Naive thymus-derived CD4-positive, alpha-beta T cell (primary cell): Measurements from ENCODE around the gene CCR6. TPM values are rescaled to one million over a fixed set of nuclear protein-coding genes. Genes with fewer than 3 reads are reported as not detected.

Experiments
- ATAC-seq: fragments of 150-1000 bp; cut with Tn5 transposase; 2 replicates; pipeline ENCODE4 v1.10.0; 2021; ENCODE audit warnings: mild to moderate bottlenecking, moderate library complexity
- CTCF ChIA-PET: fragments of 350-600 bp; sonication (Branson Sonifier 250); formaldehyde crosslinking; loops from one replicate; lab custom pipeline; 2021; ENCODE audit warnings: antibody characterized with exemption; lab: Charles Lee
- POLR2A ChIA-PET: fragments of 350-600 bp; sonication (Branson Sonifier 250); formaldehyde crosslinking; loops from one replicate; lab custom pipeline; 2021; ENCODE audit warnings: antibody characterized with exemption, inconsistent platforms; lab: Charles Lee
- DNase-seq, 9 donors: peaks; one replicate each; pipeline versions ENCODE4 v3.0.0 to v3.0.0-alpha.2; 2020 to 2022; ENCODE audit warnings: mixed read lengths in 1 of 9
- H3K27ac ChIP-seq: one replicate; pipeline ENCODE4 v1.7.0; 2013; ENCODE audit warnings: mild to moderate bottlenecking, low read depth, low read length, moderate library complexity
- H3K27me3 ChIP-seq, 2 donors: one replicate each; pipeline ENCODE4 v1.7.0; 2013; ENCODE audit warnings: low read length in 2 of 2, mild to moderate bottlenecking in 2 of 2, moderate library complexity in 2 of 2; ENCODE audit not compliant: control insufficient read depth in 2 of 2, insufficient read depth in 2 of 2
- H3K36me3 ChIP-seq, 3 experiments: 1 replicate in 2 of 3; 2 replicates in 1 of 3; pipeline ENCODE4 v1.7.0; 2013; ENCODE audit warnings: low read length in 3 of 3, mild to moderate bottlenecking in 3 of 3, moderate library complexity in 1 of 3; ENCODE audit not compliant: insufficient read depth in 3 of 3, control insufficient read depth in 2 of 3
- H3K4me1 ChIP-seq, 2 donors: one replicate each; pipeline ENCODE4 v1.7.0; 2013; ENCODE audit warnings: low read length in 2 of 2, mild to moderate bottlenecking in 2 of 2, moderate library complexity in 1 of 2; ENCODE audit not compliant: control insufficient read depth in 2 of 2, insufficient read depth in 2 of 2
- H3K4me3 ChIP-seq: 2 replicates; pipeline ENCODE4 v1.7.0; 2013; ENCODE audit warnings: mild to moderate bottlenecking, low read length
- H3K9me3 ChIP-seq, 3 experiments: 1 replicate in 2 of 3; 2 replicates in 1 of 3; pipeline ENCODE4 v1.7.0; 2013; ENCODE audit warnings: low read length in 3 of 3; ENCODE audit not compliant: control insufficient read depth in 2 of 3
- H3K27ac Mint-ChIP-seq, 9 donors: one replicate each; pipeline ENCODE4 v1.8.0; 2020 to 2022; ENCODE audit warnings: mixed read lengths in 9 of 9, mild to moderate bottlenecking in 8 of 9, moderate library complexity in 5 of 9, inconsistent platforms in 2 of 9
- H3K27me3 Mint-ChIP-seq, 5 donors: one replicate each; pipeline ENCODE4 v1.8.0; 2021 to 2022; ENCODE audit warnings: mixed read lengths in 5 of 5, mild to moderate bottlenecking in 1 of 5
- H3K36me3 Mint-ChIP-seq, 5 donors: one replicate each; pipeline ENCODE4 v1.8.0; 2020 to 2022; ENCODE audit warnings: mixed read lengths in 5 of 5, mild to moderate bottlenecking in 3 of 5, inconsistent platforms in 1 of 5
- H3K4me1 Mint-ChIP-seq, 7 donors: one replicate each; pipeline ENCODE4 v1.8.0; 2020 to 2022; ENCODE audit warnings: mixed read lengths in 7 of 7, mild to moderate bottlenecking in 3 of 7, inconsistent platforms in 1 of 7
- H3K4me3 Mint-ChIP-seq, 10 donors: one replicate each; pipeline ENCODE4 v1.8.0; 2020 to 2022; ENCODE audit warnings: mild to moderate bottlenecking in 10 of 10, mixed read lengths in 10 of 10, moderate library complexity in 6 of 10, inconsistent platforms in 2 of 10
- H3K9me3 Mint-ChIP-seq, 11 donors: one replicate each; pipeline ENCODE4 v1.8.0; 2020 to 2022; ENCODE audit warnings: mixed read lengths in 11 of 11, mild to moderate bottlenecking in 4 of 11, inconsistent platforms in 1 of 11, moderate library complexity in 1 of 11
- intact Hi-C, 2 donors: fragments of 100-400 bp; cut with micrococcal nuclease; formaldehyde crosslinking; loops; one replicate each; pipeline ENCODE4 v1.15.1; 2023
- polyA plus RNA-seq, 2 donors: library from polyadenylated mRNA; unstranded; fragments of 300-500 nt; fragmentation: Illumina TruSeq; gene quantifications; one replicate each; pipeline ENCODE4 v1.2.3, GENCODE V29; 2021
- total RNA-seq, 6 experiments: library from RNA in 5 of 6; stranded (reverse) in 5 of 6; gene quantifications; 1 replicate in 5 of 6; 2 replicates in 1 of 6; pipeline ENCODE4 v1.2.3 and lab custom pipeline; 2021 to 2026

The CCR6 gene
- total and polyA plus RNA-seq, 7 experiments from 2014 or later = 0.15 to 4.1 (median 0.50) TPM; not detected in 1

- no peaks in the 10 kb centered on the region for H3K9me3 ChIP-seq
- no peak overlapping the region for H3K27ac Mint-ChIP-seq
- peaks cover 0 to 6% (median 0%) of the 10 kb centered on the region in 7 donors for H3K4me1 Mint-ChIP-seq
- H3K36me3 Mint-ChIP-seq = no peaks in the 10 kb centered on the region
- H3K36me3 ChIP-seq = no peaks in the 10 kb centered on the region
- no peak overlapping the region for H3K4me3 Mint-ChIP-seq
- peaks cover 0 to 3% of the 10 kb centered on the region in 2 donors for H3K4me1 ChIP-seq
- H3K4me3 ChIP-seq = no peak overlapping the region
- H3K27ac ChIP-seq = no peak overlapping the region
- no peaks in the 10 kb centered on the region for H3K27me3 ChIP-seq
- ChIA-PET CTCF (no interaction called here), POLR2A (no interaction called here)
- intact Hi-C loops = no loop called here
- DNase-seq = no peak
- ATAC-seq = peak; percentile 19
- peaks cover 0 to 6% (median under 1%) of the 10 kb centered on the region in 5 donors for H3K27me3 Mint-ChIP-seq
- no peaks in the 10 kb centered on the region for H3K9me3 Mint-ChIP-seq
These were observed 28.1 kb downstream of the CCR6 start for GRCh38 chr6:167150941-167151549.

- Histone ChIP-seq H3K4me1 (peaks cover 0 to 3% of the 10 kb centered on the region in 2 donors), H3K36me3 (no peaks in the 10 kb centered on the region), H3K27ac (no peak overlapping the region), H3K4me3 (no peak overlapping the region), H3K27me3 (no peaks in the 10 kb centered on the region), H3K9me3 (no peaks in the 10 kb centered on the region)
- ChIA-PET CTCF (no interaction called here), POLR2A (interaction anchor here (0.6 kb wide), 1 partner anchor 64 kb away, joined by 3 read pairs; no protein-coding TSS in a partner anchor)
- Mint-ChIP-seq H3K27me3 (peaks cover 0 to 6% (median 0%) of the 10 kb centered on the region in 5 donors), H3K9me3 (no peaks in the 10 kb centered on the region), H3K4me1 (peaks cover 0 to 6% (median 0%) of the 10 kb centered on the region in 7 donors), H3K36me3 (no peaks in the 10 kb centered on the region), H3K4me3 (no peak overlapping the region), H3K27ac (no peak overlapping the region)
- intact Hi-C loops = no loop called here
- ATAC-seq (no peak), DNase-seq (no peak)
These were observed 28.8 kb downstream of the CCR6 start for GRCh38 chr6:167151648-167152047.

DNA sequence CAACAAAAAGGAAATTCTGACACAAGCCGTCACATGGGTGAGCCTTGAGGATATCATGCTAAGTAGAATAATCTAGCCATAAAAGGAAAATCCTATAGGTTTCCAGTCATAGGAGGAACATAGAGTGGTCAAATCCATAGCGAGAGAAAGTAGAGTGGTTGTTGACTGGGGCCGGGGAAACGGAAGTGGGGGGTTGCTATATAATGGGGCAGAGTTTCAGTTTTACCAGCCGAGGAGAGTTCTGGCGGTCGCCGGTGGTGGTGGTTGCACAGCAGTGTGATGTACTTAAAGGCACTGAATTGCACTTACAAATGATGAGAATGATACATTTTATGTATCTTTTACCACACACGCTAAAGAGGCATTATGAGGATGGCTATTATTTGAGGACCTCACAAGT lies 30.0 kb downstream of the CCR6 start:
- intact Hi-C loops = no loop called here
- DNase-seq (no peak), ATAC-seq (no peak)
- CTCF ChIA-PET = no interaction called here
- Mint-ChIP-seq H3K9me3 (no peaks in the 10 kb centered on the region), H3K36me3 (no peaks in the 10 kb centered on the region), H3K4me3 (no peak overlapping the region), H3K27me3 (peaks cover 0 to 6% (median 0%) of the 10 kb centered on the region in 5 donors), H3K27ac (no peak overlapping the region), H3K4me1 (peaks cover 0 to 5% (median 0%) of the 10 kb centered on the region in 7 donors)
- H3K36me3 ChIP-seq = no peaks in the 10 kb centered on the region
- H3K4me3 ChIP-seq = peak overlapping the region; percentile 29
- peaks cover 0 to 3% of the 10 kb centered on the region in 2 donors for H3K4me1 ChIP-seq
- no peaks in the 10 kb centered on the region for H3K9me3 ChIP-seq
- H3K27ac ChIP-seq = no peak overlapping the region
- POLR2A ChIA-PET = no interaction called here
- no peaks in the 10 kb centered on the region for H3K27me3 ChIP-seq

GRCh38 chr6:167153521-167153959 lies 30.6 kb downstream of the CCR6 start:
- peak; percentile 73 for ATAC-seq

GRCh38 chr6:167154291-167154690 lies 31.4 kb downstream of the CCR6 start:
- Histone ChIP-seq H3K36me3 (no peaks in the 10 kb centered on the region), H3K27me3 (no peaks in the 10 kb centered on the region), H3K9me3 (no peaks in the 10 kb centered on the region), H3K4me3 (no peak overlapping the region), H3K4me1 (peaks cover 0 to 3% of the 10 kb centered on the region in 2 donors), H3K27ac (no peak overlapping the region)
- peaks cover 0 to 6% (median 0%) of the 10 kb centered on the region in 5 donors for H3K27me3 Mint-ChIP-seq
- no peaks in the 10 kb centered on the region for H3K36me3 Mint-ChIP-seq
- ATAC-seq (no peak), DNase-seq (no peak)
- H3K27ac Mint-ChIP-seq = no peak overlapping the region
- intact Hi-C loops = no loop called here
- peaks cover 0 to 3% (median 0%) of the 10 kb centered on the region in 7 donors for H3K4me1 Mint-ChIP-seq
- ChIA-PET CTCF (no interaction called here), POLR2A (no interaction called here)
- no peaks in the 10 kb centered on the region for H3K9me3 Mint-ChIP-seq
- H3K4me3 Mint-ChIP-seq = no peak overlapping the region

More at GRCh38 chr6:167153521-167153959, 30.6 kb downstream of the CCR6 start:
- Histone ChIP-seq H3K4me3 (peak overlapping the region; percentile 29), H3K4me1 (peaks cover 0 to 3% of the 10 kb centered on the region in 2 donors), H3K27ac (no peak overlapping the region), H3K27me3 (no peaks in the 10 kb centered on the region), H3K36me3 (no peaks in the 10 kb centered on the region), H3K9me3 (no peaks in the 10 kb centered on the region)
- H3K27ac Mint-ChIP-seq = no peak overlapping the region
- no peaks in the 10 kb centered on the region for H3K9me3 Mint-ChIP-seq
- H3K27me3 Mint-ChIP-seq = peaks cover 0 to 6% (median 0%) of the 10 kb centered on the region in 5 donors
- intact Hi-C loops = no loop called here
- POLR2A ChIA-PET = no interaction called here
- DNase-seq = no peak
- H3K4me3 Mint-ChIP-seq = no peak overlapping the region
- CTCF ChIA-PET = no interaction called here
- no peaks in the 10 kb centered on the region for H3K36me3 Mint-ChIP-seq
- H3K4me1 Mint-ChIP-seq = peaks cover 0 to 3% (median 0%) of the 10 kb centered on the region in 7 donors

DNA sequence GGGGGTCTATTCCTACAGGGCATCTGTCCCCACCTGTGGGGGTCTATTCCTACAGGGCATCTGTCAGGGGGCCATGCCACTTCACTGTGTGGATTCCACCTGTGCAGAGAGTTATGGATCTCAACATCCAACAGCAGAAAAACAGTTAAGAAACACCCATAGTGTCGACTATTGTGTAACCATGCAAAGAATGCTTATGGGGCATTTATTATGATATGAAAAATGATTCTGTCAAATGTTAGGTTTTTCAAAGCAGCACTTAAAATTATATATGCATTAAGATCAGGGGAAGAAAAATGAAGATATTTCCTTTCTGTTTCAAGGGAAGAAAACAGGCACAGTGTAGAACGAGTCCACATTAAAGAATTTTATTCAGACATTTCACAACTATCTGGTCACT lies 32.0 kb downstream of the CCR6 start:
- H3K27ac Mint-ChIP-seq = no peak overlapping the region
- Histone ChIP-seq H3K9me3 (no peaks in the 10 kb centered on the region), H3K27ac (no peak overlapping the region), H3K4me1 (peaks cover 0 to 3% of the 10 kb centered on the region in 2 donors), H3K36me3 (no peaks in the 10 kb centered on the region), H3K4me3 (no peak overlapping the region), H3K27me3 (no peaks in the 10 kb centered on the region)
- ChIA-PET CTCF (no interaction called here), POLR2A (no interaction called here)
- no peaks in the 10 kb centered on the region for H3K36me3 Mint-ChIP-seq
- peaks cover 0 to 6% (median 0%) of the 10 kb centered on the region in 5 donors for H3K27me3 Mint-ChIP-seq
- ATAC-seq = no peak
- peaks cover 0 to 3% (median 0%) of the 10 kb centered on the region in 7 donors for H3K4me1 Mint-ChIP-seq
- no peak for DNase-seq
- no peaks in the 10 kb centered on the region for H3K9me3 Mint-ChIP-seq
- intact Hi-C loops = no loop called here
- H3K4me3 Mint-ChIP-seq = no peak overlapping the region

DNA sequence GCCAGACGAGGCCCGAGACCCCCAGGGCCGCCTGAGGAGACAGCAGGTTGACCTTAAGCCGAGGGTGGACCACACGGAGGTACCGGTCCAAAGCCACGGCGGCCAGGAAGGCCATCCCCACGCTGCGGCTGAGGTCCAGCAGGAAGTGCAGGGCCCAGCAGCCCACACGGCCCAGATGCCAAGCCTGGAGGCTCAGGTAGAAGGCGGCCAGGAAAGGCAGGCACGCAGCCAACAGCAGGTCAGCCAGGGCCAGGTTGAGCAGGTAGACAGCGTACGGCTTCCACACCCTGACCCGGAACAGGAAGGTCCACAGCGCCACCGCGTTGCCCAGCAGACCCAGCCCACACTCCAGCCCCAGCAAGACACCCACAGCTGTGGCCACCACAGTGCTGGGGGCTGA lies 34.5 kb downstream of the CCR6 start:
- no peak for ATAC-seq
- Mint-ChIP-seq H3K36me3 (no peaks in the 10 kb centered on the region), H3K4me3 (no peak overlapping the region), H3K27ac (no peak overlapping the region), H3K4me1 (no peaks in the 10 kb centered on the region), H3K27me3 (peaks cover 0 to 9% (median 0%) of the 10 kb centered on the region in 5 donors), H3K9me3 (no peaks in the 10 kb centered on the region)
- no peaks in the 10 kb centered on the region for H3K4me1 ChIP-seq
- DNase-seq = no peak
- ChIA-PET CTCF (no interaction called here), POLR2A (no interaction called here)
- no peaks in the 10 kb centered on the region for H3K36me3 ChIP-seq
- H3K27ac ChIP-seq = no peak overlapping the region
- no peaks in the 10 kb centered on the region for H3K9me3 ChIP-seq
- no peak overlapping the region for H3K4me3 ChIP-seq
- no peaks in the 10 kb centered on the region for H3K27me3 ChIP-seq
- intact Hi-C loops = no loop called here
